ENCODE measurements around the gene ATP5ME.

The ATP5ME gene

GRCh38 chr4:622996-623913 is 50.8 kb downstream of the ATP5ME start:
- no peaks in the 10 kb centered on the region for H3K36me3 ChIP-seq (ENCODE audit: control insufficient read depth, insufficient read depth, low read length)
- H3K9me3 ChIP-seq (ENCODE audit: control insufficient read depth, insufficient read depth, low read length): no peaks in the 10 kb centered on the region
- H3K4me1 ChIP-seq (ENCODE audit: control insufficient read depth, insufficient read depth, low read length): peaks cover 3% of the 10 kb centered on the region
- H3K4me3 ChIP-seq (ENCODE audit: low read depth, low read length): no peak overlapping the region
- no peaks in the 10 kb centered on the region for H3K27me3 ChIP-seq (ENCODE audit: control insufficient read depth, insufficient read depth, low read length)
- no peak overlapping the region for H3K9ac ChIP-seq (ENCODE audit: low read depth, low read length)

Data from iPS-15b (cell line).